Occipital lobe (tissue), 2 donors: ENCODE results near the gene TXLNB. TPM values are rescaled to one million over a fixed set of nuclear protein-coding genes. Genes with fewer than 3 reads are reported as not detected.
"Not testable (repeated sequence)": the region's sequence is repeated elsewhere in the genome, so short reads cannot be mapped to it uniquely, and the experiment has no call there.

ENCODE experiments used
- DNase-seq: peaks from one replicate; lab custom pipeline; 2025; lab: John Stamatoyannopoulos, UW
- total RNA-seq: library from RNA; depleted of rRNA; stranded (reverse); fragments of >200 nt; gene quantifications from one replicate; pipeline ENCODE4 v1.2.3, GENCODE V29; 2014

Gene TXLNB
- total RNA-seq, 1 donor from 2014 or later, result 0.62 TPM

DNA sequence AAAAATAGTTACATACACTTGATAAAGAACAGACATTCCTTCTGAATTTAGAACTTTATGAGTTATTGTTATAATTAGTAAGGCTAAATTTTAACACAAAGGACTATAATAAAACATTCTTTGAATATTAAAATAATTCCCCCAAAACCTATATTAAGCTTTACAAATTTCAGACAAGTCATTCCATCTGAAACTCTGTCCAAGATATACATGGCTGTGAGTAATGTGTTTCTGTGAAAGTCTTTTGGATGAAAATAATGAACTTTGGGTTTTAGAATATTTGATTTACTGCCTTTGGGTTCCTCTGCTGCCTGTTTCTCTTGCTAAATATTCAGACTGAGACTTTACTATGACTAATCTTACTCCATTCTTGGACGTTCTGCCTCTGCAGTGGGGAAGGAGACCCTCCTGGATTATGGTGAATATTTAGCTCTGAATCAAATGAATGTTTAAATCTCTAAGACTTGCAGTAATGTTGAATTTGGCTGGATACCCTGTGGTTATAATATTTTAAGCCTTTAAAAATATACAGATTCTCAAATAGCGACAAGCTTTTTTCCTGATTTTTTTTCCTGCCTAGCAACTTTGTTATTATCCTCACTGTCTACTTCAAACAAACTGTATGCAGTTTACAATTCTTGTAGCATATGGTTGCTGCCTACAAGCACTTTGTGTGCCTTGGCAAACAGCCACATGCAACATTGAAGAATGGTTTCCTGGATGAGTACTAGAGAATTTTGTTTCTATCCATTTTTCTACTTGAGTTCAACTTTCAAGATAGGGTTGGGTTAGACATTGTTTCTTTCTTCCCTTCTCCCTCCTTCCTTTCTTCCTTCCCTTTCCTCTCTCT, 51.4 kb downstream of the TXLNB start:
- no peak for DNase-seq

DNA sequence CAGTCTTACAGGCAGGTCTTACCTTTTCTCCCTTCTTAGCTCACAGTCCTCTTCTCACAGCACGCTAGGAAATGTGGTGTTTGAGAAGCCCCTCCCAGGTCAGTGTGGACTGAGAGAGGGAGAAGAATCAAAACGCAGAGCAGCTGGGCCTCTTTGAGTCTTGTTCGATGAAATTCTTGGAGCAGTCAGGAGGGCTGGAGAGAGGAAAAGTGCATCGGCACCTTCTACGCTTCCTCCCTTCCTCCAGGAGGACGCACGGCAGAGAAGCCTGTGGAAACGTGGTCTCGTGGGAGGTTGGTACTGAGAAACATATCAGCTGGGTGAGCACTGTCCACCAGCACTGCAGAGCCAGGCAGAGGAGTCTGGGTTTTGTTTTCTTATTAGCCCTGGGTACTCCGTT, 52.7 kb downstream of the TXLNB start:
- no peak for DNase-seq

DNA sequence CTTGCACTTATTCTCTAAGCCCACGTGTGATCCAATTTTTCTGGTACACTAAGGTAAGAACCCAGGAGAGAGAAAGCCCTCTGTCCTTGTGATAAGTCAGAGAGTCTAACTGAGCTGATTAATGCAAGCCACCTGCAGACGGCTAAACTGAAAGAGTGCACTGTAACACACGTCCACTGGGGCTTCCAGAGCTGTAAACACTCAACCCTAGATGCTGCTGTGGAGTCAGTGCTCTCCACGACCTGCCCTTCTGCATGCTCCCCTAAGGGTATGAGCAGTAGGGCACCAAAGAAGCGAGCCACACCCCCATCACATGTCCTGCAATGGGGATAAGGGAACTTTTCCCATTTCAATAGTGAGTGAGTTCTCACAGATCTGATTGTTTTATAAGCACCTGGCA, 55.7 kb downstream of the TXLNB start:
- DNase-seq, result no peak

DNA sequence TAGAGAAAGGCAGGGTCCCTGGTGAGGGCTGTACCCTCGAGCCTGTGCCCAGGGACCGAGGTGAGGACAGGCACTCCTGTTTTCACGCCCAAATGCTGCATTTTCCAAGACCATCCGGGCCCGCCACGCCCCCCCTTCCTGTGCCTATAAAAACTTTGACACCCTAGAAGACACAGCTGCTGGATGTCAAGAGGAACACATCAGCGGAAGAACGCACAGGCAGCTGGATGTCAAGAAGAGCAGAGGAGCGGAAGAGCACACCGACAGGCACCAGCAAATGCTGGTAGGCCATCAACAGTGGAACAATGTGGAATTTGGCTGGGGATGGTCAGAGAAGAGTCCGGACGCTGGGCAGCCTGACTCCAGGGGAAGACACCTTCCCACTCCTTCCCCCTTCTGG, 56.1 kb downstream of the TXLNB start:
- no peak for DNase-seq

DNA sequence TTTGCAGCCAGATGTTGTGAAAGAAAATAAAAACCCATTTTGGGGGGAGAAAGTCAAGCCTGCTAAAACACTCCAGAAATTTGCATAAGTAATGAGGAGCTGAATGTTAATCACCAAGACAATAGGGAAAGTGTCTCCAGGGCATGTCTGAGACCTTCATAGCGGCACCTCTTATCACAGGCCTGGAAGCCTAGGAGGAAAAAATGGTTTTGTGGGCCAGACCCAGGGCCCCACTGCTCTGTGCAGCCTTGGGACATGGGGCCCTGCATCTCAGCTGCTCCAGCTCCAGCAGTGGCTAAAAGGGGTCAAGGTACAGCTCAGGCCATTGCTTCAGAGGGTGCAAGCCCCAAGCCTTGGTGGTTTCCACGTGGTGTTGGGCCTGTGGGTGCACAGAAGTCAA, 57.6 kb downstream of the TXLNB start:
- not testable (repeated sequence) for DNase-seq

DNA sequence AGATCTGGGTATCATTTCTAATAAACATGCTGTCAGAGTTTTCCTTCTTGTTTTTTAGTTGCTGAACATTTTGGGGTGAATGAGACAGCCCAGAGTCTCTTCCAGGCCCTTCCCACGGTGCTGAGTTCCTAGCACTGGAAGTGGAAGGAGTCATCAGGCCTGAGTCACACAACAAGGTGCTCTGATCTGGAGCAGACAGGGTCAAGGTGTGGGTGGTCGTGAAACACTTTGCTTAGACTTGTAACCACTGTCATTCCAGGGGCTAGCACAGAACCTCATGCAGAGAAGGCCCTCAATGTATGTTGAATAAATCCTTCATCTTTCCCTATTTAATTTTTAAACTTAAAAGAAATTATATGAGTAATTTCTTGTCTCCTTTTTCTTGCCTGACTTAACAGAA, 60.6 kb downstream of the TXLNB start:
- no peak for DNase-seq

DNA sequence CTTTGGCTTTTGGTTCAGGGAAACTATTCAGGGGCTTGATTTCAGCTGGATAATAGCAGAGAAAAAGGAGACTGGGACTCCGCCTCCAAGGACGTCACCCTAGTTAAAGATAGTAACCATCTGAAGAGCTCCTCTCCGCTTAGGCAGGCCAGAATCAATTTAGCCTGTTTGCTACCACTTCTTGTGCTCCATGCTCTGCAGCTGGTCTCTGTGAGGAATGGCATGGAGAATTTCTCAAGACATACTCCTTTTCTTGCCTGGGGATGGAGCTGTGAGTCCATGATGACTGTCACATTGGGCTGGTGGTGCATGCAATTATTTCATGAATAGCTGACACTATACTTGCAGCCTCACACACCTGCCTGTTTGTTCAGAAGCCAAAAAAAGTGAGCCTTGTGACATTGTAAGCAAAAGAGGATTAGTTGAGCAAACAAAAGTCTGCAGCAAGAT, 61.4 kb downstream of the TXLNB start:
- DNase-seq, result no peak

DNA sequence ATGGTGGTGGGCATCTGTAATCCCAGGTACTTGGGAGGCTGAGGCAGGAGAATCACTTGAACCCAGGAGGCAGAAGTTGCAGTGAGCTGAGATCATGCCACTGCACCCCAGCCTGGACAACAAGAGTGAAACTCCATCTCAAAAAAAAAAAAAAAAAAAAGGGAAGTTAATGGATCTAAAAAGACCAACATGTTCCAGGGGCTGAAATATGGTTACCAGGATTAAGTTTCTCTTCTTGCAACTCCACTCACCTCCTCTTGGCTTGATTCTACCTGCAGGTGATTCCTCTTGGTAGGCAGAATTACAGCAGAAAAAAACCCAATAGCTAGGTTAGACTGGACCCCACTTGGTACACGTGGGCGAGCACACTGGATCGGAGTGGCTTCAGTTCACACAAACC, 63.4 kb downstream of the TXLNB start:
- not testable (repeated sequence) for DNase-seq

DNA sequence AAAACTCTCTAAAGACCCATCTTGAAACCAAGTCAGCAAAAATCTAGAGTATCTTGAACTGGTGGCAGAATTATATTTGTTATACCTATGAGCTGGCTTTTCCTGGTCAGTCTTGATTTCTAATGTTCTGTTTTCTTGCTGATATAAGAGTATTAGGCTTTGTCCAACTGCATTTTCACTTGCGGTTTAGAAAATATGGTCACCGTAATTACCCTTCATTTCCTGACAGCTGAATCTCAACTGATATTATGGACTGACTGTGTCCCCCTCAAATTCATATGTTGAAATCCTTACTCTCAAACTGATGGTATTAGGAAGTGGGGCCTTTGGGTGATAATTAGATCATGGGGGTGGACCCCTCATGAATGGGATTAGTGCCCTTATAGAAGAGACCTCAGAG, 72.1 kb downstream of the TXLNB start:
- DNase-seq, result no peak

DNA sequence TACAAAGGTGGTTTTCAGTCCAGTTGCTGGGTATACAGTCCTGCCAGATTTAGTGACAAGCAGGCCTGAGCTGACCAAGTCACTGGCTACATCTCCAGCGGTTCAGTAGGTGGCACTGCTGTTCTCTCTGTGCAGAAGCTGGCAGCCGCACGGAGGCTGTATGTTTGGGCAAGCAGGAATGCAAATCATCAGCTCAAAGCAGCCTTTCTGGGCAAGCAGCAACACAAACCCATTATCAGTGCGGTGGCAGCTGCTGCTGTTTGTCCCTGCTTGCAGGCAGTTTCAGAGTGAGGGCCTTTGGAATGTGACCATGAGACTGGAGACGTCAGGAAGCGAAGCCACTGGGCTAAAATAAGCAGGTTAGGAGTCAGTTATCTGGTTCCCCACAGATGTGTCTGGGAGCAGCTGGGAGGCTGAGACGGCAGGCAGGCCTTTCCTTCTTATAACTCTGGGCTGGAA, 72.5 kb downstream of the TXLNB start:
- DNase-seq, result peak; percentile 82

DNA sequence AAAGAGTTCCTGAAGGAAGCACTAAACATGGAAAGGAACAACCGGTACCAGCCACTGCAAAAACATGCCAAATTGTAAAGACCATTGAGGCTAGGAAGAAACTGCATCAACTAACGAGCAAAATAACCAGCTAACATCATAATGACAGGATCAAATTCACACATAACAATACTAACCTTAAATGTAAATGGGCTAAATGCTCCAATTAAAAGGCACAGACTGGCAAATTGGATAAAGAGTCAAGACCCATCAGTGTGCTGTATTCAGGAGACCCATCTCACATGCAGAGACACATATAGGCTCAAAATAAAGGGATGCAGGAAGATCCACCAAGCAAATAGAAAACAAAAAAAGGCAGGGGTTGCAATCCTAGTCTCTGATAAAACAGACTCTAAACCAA, 79.3 kb downstream of the TXLNB start:
- not testable (repeated sequence) for DNase-seq

DNA sequence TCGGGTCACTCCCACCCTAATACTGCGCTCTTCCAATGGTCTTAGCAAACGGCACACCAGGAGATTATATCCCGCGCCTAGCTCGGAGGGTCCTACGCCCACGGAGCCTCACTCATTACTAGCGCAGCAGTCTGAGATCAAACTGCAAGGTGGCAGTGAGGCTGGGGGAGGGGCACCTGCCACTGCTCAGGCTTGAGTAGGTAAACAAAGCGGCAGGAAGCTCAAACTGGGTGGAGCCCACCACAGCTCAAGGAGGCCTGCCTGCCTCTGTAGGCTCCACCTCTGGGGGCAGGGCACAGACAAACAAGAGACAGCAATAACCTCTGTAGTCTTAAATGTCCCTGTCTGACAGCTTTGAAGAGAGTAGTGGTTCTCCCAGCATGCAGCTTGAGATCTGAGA, 81.0 kb downstream of the TXLNB start:
- DNase-seq, result not testable (repeated sequence)

DNA sequence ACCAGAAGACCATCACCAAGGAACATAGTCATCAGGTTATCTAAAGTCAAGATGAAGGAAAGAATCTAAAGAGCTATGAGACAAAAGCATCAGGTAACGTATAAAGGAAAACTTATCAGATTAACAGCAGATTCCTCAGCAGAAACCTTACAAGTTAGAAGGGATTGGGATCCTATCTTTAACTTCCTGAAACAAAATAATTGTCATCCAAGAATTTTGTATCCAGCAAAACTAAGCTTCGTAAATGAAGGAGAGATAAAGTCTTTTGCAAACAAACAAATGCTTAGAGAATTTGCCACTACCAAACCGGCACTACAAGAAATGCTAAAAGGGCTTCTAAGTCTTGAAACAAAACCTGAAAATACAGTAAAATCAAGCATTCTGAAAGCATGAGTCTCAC, 86.0 kb downstream of the TXLNB start:
- no peak for DNase-seq

DNA sequence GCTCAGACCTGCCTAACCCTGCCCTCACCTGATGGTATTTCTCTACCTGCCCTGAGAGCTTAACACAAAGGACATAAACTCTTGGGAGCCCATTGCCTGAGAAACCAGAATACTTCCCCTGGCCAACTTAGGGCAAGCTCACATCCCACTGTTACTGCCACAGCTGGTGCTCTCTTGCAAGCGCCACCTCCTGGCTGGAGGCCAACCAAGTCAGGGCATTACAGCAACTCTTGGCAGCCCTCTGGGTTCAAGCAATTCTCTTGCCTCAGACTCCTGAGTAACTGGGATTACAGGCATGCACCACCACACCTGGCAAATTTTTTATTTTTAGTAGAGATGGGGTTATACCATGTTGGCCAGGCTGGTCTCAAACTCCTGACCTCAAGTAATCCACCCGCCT, 86.8 kb downstream of the TXLNB start:
- DNase-seq, result no peak

DNA sequence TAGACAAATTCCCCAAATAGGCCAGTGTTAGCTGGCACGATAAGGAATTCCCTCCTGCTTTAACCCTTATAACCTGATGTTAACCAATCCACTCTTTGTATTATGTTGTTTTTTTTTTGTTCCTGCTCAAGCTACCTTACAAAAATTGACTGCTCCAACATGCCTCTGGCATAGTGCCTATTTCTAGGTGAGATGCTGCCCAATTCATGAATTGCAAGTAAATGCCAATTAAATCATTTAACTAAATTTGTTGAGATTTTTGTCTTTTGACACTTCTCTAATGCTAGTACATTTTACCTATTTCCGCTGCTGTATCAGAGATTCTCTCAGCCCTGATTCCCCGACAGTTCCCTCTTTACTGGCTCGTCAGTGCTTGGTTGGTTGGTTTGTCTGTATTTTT, 90.4 kb downstream of the TXLNB start:
- no peak for DNase-seq

DNA sequence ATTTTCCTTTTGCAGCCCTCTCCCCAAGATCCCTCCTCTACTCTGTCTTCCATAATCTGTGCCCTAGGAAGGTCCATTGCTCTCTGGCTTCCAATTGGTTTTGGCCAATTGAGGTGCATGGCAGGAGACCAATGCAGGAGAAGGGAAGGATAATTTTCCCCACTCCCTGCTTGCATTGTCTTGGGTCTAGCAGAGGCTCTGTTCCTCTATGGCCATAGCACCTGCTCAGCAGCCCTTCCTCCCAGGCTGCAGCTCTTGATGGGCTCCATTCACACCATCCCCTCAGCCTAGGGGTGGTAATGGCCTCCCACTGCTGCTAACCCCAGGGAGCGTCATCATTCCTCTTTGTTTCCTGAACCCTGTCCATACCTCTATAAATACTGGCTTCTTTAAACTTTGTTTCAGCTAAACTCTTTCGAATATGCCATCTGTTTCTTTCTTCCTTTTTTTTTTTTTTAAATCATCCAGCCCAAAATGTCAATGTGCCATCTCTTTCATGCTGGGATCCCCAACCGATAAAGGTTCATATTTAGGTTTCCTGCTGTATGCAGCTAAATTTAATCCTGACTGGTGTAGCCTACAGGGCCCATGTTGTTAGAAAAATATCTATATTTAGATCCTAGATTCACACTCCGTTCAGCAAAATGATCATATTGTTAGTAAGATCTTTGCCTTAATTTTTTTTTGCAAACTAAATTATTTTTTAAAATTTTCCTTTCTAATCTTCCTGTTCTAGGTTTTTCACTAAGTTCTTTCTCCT, 93.1 kb downstream of the TXLNB start:
- no peak for DNase-seq

DNA sequence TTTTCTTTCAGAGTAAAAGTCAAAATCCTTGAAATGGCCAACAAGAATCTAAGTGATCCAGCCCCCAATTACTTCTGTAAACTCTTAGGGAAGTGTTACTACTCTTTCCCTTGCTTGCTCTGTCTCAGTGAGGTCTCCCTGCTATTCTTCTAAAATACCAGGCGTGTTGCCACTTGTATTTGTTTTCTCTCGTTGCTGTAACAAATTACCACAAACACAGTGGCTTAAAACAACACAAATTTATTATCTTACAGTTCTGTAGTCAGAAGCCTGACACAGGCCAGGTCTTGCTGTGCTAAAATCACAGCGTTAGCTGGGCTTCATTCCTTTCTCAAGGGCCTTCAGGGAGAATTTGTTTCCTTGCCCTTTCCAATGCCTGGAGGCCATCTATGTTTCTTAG, 97.1 kb downstream of the TXLNB start:
- DNase-seq, result no peak

Other genes with a start within 250 kb of the TXLNB start
- gene HECA, start 156.9 kb downstream of the TXLNB start, total RNA-seq, result 62.5 TPM
- 33.1 TPM for gene CITED2, start 82.7 kb upstream of the TXLNB start, total RNA-seq